Neural progenitor cell (in vitro differentiated cells): ENCODE data around the gene IGFALS. TPM values are rescaled to one million over a fixed set of nuclear protein-coding genes. Genes with fewer than 3 reads are reported as not detected.

ENCODE experiments used
- DNase-seq: peaks from one replicate; pipeline ENCODE4 v3.0.0-alpha.2; 2016; ENCODE audit warnings: low spot score
- H2AFZ ChIP-seq: fragments of 200-600 bp; sonication (generic); replicated peaks from 2 replicates; pipeline ENCODE4 v1.6.1; 2016; ENCODE audit warnings: antibody characterized with exemption
- H3F3A ChIP-seq: fragments of 200-600 bp; sonication (generic); 2 replicates; pipeline ENCODE4 v1.6.1; 2016; ENCODE audit warnings: antibody characterized with exemption, low read depth
- H3K27ac ChIP-seq: fragments of 200-600 bp; sonication (generic); 2 replicates; pipeline ENCODE4 v1.5.1; 2016; ENCODE audit warnings: mild to moderate bottlenecking
- H3K27me3 ChIP-seq: fragments of 200-600 bp; sonication (generic); 2 replicates; pipeline ENCODE4 v1.6.1; 2016; ENCODE audit warnings: mild to moderate bottlenecking, moderate library complexity
- H3K36me3 ChIP-seq: fragments of 200-600 bp; sonication (generic); 2 replicates; pipeline ENCODE4 v1.5.1; 2016
- H3K4me1 ChIP-seq: fragments of 200-600 bp; sonication (generic); 2 replicates; pipeline ENCODE4 v1.6.1; 2016; ENCODE audit warnings: mixed run types
- H3K4me2 ChIP-seq: fragments of 200-600 bp; sonication (generic); 2 replicates; pipeline ENCODE4 v1.6.1; 2016
- H3K4me3 ChIP-seq: fragments of 200-600 bp; sonication (generic); 2 replicates; pipeline ENCODE4 v1.5.1; 2016
- H3K79me2 ChIP-seq: fragments of 200-600 bp; sonication (generic); 2 replicates; pipeline ENCODE4 v1.6.1; 2016; ENCODE audit warnings: low read depth
- H3K9ac ChIP-seq: fragments of 200-600 bp; sonication (generic); 2 replicates; pipeline ENCODE4 v1.6.1; 2016
- H3K9me3 ChIP-seq: fragments of 200-600 bp; sonication (generic); 2 replicates; pipeline ENCODE4 v1.5.1; 2016; ENCODE audit warnings: low read depth
- H4K20me1 ChIP-seq: fragments of 200-600 bp; sonication (generic); 2 replicates; pipeline ENCODE4 v1.6.1; 2016; ENCODE audit warnings: low read depth
- H3K27ac Mint-ChIP-seq: 3 replicates; pipeline ENCODE4 v1.8.0; 2021; ENCODE audit warnings: mixed read lengths
- H3K27me3 Mint-ChIP-seq: 2 replicates; pipeline ENCODE4 v1.8.0; 2022; ENCODE audit warnings: low read depth, mild to moderate bottlenecking, inconsistent platforms, moderate library complexity, mixed read lengths; ENCODE audit not compliant: insufficient read depth
- H3K36me3 Mint-ChIP-seq: 3 replicates; pipeline ENCODE4 v1.8.0; 2021; ENCODE audit warnings: mixed read lengths
- H3K4me1 Mint-ChIP-seq: 3 replicates; pipeline ENCODE4 v1.8.0; 2021; ENCODE audit warnings: mixed read lengths
- H3K4me3 Mint-ChIP-seq: 3 replicates; pipeline ENCODE4 v1.8.0; 2021; ENCODE audit warnings: mild to moderate bottlenecking, moderate library complexity, mixed read lengths
- H3K9me3 Mint-ChIP-seq: 3 replicates; pipeline ENCODE4 v1.8.0; 2020; ENCODE audit warnings: mixed read lengths
- EZH2 ChIP-seq: fragments of 200-600 bp; sonication (generic); IDR thresholded peaks from 2 replicates; pipeline ENCODE4 v1.6.1; 2017; ENCODE audit warnings: antibody characterized with exemption, mild to moderate bottlenecking, moderate library complexity
- EZH2phosphoT487 ChIP-seq: fragments of 200-600 bp; sonication (generic); IDR thresholded peaks from 2 replicates; pipeline ENCODE4 v1.6.1; 2017; ENCODE audit warnings: antibody characterized with exemption
- total RNA-seq: library from RNA; depleted of rRNA; stranded (reverse); fragments of >200 nt; gene quantifications from 2 replicates; pipeline ENCODE4 v1.2.3, GENCODE V29; 2015; ENCODE audit warnings: low replicate concordance
- TF ChIP-seq, protein P1 (sequence below): fragments of 200-600 bp; sonication (generic); IDR thresholded peaks from 2 replicates; pipeline ENCODE4 v1.5.1; 2017; ENCODE audit warnings: antibody characterized with exemption, mild to moderate bottlenecking

Gene IGFALS
- total RNA-seq, 1 donor from 2014 or later = not detected

DNA sequence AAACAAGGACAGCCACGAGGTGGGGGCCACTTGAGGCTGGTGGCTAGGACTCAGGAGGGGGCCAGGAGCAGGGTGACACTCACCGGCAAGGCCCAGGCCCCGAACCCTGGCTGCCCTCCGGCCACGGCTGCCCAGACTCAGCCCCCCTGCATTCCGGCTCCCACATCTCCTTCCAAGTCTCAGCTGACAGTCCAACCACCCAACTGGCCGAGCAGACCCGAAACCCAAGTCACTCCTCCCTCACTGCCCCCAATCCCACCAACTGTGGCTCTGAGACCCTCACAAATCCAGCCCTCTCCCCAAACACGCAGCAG is 23.7 kb upstream of the IGFALS start:
- Mint-ChIP-seq H3K27me3 (no peaks in the 10 kb centered on the region), H3K27ac (no peak overlapping the region), H3K36me3 (peaks cover 9% of the 10 kb centered on the region), H3K9me3 (no peaks in the 10 kb centered on the region), H3K4me3 (no peak overlapping the region), H3K4me1 (no peaks in the 10 kb centered on the region)
- no peaks in the 10 kb centered on the region for H4K20me1 ChIP-seq
- H3K36me3 ChIP-seq = no peaks in the 10 kb centered on the region
- no peak overlapping the region for H3K4me2 ChIP-seq
- DNase-seq = no peak
- H3K9ac ChIP-seq = no peak overlapping the region
- no peak overlapping the region for H2AFZ ChIP-seq
- H3K4me1 ChIP-seq = no peaks in the 10 kb centered on the region
- no peaks in the 10 kb centered on the region for H3K27me3 ChIP-seq
- no peaks in the 10 kb centered on the region for H3K9me3 ChIP-seq
- H3F3A ChIP-seq = peaks cover 5% of the 10 kb centered on the region
- H3K4me3 ChIP-seq = no peak overlapping the region
- TF ChIP-seq, protein P1, sequence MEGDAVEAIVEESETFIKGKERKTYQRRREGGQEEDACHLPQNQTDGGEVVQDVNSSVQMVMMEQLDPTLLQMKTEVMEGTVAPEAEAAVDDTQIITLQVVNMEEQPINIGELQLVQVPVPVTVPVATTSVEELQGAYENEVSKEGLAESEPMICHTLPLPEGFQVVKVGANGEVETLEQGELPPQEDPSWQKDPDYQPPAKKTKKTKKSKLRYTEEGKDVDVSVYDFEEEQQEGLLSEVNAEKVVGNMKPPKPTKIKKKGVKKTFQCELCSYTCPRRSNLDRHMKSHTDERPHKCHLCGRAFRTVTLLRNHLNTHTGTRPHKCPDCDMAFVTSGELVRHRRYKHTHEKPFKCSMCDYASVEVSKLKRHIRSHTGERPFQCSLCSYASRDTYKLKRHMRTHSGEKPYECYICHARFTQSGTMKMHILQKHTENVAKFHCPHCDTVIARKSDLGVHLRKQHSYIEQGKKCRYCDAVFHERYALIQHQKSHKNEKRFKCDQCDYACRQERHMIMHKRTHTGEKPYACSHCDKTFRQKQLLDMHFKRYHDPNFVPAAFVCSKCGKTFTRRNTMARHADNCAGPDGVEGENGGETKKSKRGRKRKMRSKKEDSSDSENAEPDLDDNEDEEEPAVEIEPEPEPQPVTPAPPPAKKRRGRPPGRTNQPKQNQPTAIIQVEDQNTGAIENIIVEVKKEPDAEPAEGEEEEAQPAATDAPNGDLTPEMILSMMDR = no peak
- TF ChIP-seq EZH2phosphoT487 = no peak
- no peak for TF ChIP-seq EZH2
- no peak overlapping the region for H3K27ac ChIP-seq
- no peaks in the 10 kb centered on the region for H3K79me2 ChIP-seq

DNA sequence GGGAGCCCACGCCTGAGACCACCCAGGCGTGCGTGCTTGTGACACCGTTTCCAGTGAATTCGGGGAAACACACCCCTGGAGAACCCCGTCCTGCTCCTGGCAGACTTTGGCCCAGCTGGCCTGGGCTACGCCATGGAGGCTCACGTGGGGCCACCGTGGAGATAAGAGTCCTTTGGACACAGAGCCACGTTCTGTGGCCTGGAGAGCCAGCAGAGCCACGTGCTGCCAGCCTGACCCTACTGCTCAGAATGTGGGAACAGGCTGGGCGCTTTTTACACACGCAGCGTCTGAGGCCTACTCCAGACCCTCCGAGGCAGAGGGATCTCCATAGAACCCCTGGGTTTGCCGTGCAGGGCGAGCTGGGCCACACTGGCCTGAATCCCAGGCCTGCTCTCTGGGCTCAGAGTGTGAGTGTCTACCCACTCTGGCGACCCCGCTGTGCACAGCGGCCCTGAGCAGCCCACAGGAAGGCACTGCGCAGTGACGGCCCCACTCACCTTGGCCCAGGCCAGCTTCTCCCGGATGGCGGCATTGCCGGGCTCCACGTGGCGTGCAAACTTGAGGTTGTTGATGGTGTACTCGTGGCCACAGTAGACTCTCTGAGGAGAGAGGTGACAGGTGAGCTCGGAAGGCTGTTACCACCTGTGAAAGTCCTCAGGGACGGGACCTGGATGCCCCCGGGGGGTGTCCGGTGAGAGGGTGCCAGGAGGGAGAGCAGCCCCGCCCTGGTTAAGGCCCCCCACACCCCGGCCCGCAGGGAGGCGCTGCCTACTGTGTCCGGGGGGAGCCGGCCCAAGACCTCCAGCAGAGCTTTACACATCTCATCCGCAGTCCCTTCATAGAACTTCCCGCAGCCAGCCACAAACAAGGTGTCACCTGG is 23.1 kb upstream of the IGFALS start:
- Histone ChIP-seq H3K4me3 (no peak overlapping the region), H3K9me3 (no peaks in the 10 kb centered on the region), H3K4me1 (no peaks in the 10 kb centered on the region), H3K36me3 (no peaks in the 10 kb centered on the region), H4K20me1 (no peaks in the 10 kb centered on the region), H3F3A (peaks cover 5% of the 10 kb centered on the region), H2AFZ (no peak overlapping the region), H3K9ac (no peak overlapping the region), H3K27me3 (no peaks in the 10 kb centered on the region), H3K79me2 (no peaks in the 10 kb centered on the region), H3K27ac (no peak overlapping the region), H3K4me2 (no peak overlapping the region)
- Mint-ChIP-seq H3K27me3 (no peaks in the 10 kb centered on the region), H3K27ac (no peak overlapping the region), H3K9me3 (no peaks in the 10 kb centered on the region), H3K36me3 (peaks cover 9% of the 10 kb centered on the region), H3K4me1 (no peaks in the 10 kb centered on the region), H3K4me3 (no peak overlapping the region)
- no peak for DNase-seq
- TF ChIP-seq EZH2 (no peak), EZH2phosphoT487 (no peak)
- TF ChIP-seq, protein P1 = no peak

DNA sequence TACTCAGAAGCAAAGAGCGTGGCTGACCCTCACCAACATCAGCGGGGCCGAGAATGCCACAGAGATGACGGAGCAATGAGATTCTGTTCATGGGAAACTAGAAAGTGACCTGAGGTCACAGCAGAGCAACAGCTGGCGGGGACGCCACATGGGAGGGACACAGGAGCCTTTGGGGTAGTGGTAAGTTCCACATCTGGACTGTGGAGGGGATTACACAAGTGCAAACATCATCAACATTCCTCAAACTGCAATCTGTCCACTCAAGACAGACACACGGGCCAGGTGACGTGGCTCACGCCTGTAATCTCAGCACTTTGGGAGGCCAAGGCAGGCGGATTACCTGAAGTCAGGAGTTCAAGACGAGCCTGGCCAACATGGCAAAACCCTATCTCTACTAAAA is 22.0 kb upstream of the IGFALS start:
- no peak overlapping the region for H2AFZ ChIP-seq
- no peaks in the 10 kb centered on the region for H3K27me3 ChIP-seq
- no peaks in the 10 kb centered on the region for H3K9me3 ChIP-seq
- Mint-ChIP-seq H3K9me3 (no peaks in the 10 kb centered on the region), H3K27me3 (no peaks in the 10 kb centered on the region), H3K4me1 (no peaks in the 10 kb centered on the region), H3K36me3 (peaks cover 9% of the 10 kb centered on the region), H3K27ac (no peak overlapping the region), H3K4me3 (no peak overlapping the region)
- no peaks in the 10 kb centered on the region for H4K20me1 ChIP-seq
- H3K36me3 ChIP-seq = no peaks in the 10 kb centered on the region
- H3K4me2 ChIP-seq = no peak overlapping the region
- no peaks in the 10 kb centered on the region for H3K79me2 ChIP-seq
- H3K9ac ChIP-seq = no peak overlapping the region
- no peak for TF ChIP-seq EZH2
- TF ChIP-seq, protein P1 = no peak
- no peak for TF ChIP-seq EZH2phosphoT487
- peaks cover 5% of the 10 kb centered on the region for H3F3A ChIP-seq
- H3K4me3 ChIP-seq = no peak overlapping the region
- DNase-seq = no peak
- no peaks in the 10 kb centered on the region for H3K4me1 ChIP-seq
- H3K27ac ChIP-seq = no peak overlapping the region
